GM23248 (cell line): ENCODE results near the gene PRRT4. TPM values are rescaled to one million over a fixed set of nuclear protein-coding genes. Genes with fewer than 3 reads are reported as not detected.

Experiments used
- DNase-seq: peaks from one replicate; pipeline ENCODE4 v3.0.0-alpha.2; 2015
- H2AFZ ChIP-seq: fragments of 200-600 bp; sonication (generic); 2 replicates; pipeline ENCODE4 v1.6.1; 2016; ENCODE audit warnings: antibody characterized with exemption
- H3F3A ChIP-seq: fragments of 200-600 bp; sonication (generic); 2 replicates; pipeline ENCODE4 v1.6.1; 2016; ENCODE audit warnings: mild to moderate bottlenecking, antibody characterized with exemption, mixed run types; ENCODE audit not compliant: insufficient read depth
- H3K27ac ChIP-seq: fragments of 200-600 bp; sonication (generic); 2 replicates; pipeline ENCODE4 v1.5.1; 2016; ENCODE audit warnings: mild to moderate bottlenecking
- H3K27me3 ChIP-seq: fragments of 200-600 bp; sonication (generic); replicated peaks from 2 replicates; pipeline ENCODE4 v1.6.1; 2016; ENCODE audit warnings: mild to moderate bottlenecking; ENCODE audit not compliant: insufficient read depth
- H3K36me3 ChIP-seq: fragments of 200-600 bp; sonication (generic); 2 replicates; pipeline ENCODE4 v1.6.1; 2016; ENCODE audit warnings: low read depth, mild to moderate bottlenecking
- H3K4me1 ChIP-seq: fragments of 200-600 bp; sonication (generic); 2 replicates; pipeline ENCODE4 v1.6.1; 2016; ENCODE audit warnings: mild to moderate bottlenecking; ENCODE audit not compliant: insufficient read depth
- H3K4me2 ChIP-seq: fragments of 200-600 bp; sonication (generic); one replicate; pipeline ENCODE4 v1.6.1; 2016; ENCODE audit warnings: mild to moderate bottlenecking; ENCODE audit not compliant: unreplicated experiment
- H3K4me3 ChIP-seq: fragments of 200-600 bp; sonication (generic); 2 replicates; pipeline ENCODE4 v1.5.1; 2016; ENCODE audit warnings: mild to moderate bottlenecking
- H3K79me2 ChIP-seq: fragments of 200-600 bp; sonication (generic); 2 replicates; pipeline ENCODE4 v1.6.1; 2016; ENCODE audit warnings: mild to moderate bottlenecking; ENCODE audit not compliant: insufficient read depth
- H3K9ac ChIP-seq: fragments of 200-600 bp; sonication (generic); 2 replicates; pipeline ENCODE4 v1.6.1; 2016; ENCODE audit warnings: mild to moderate bottlenecking
- H3K9me2 ChIP-seq: fragments of 200-600 bp; sonication (generic); 2 replicates; pipeline ENCODE4 v1.6.1; 2016; ENCODE audit warnings: mixed run types, mild to moderate bottlenecking, moderate library complexity; ENCODE audit not compliant: insufficient read depth
- H3K9me3 ChIP-seq: fragments of 200-600 bp; sonication (generic); one replicate; pipeline ENCODE4 v1.6.1; 2017; ENCODE audit warnings: low read depth
- H4K20me1 ChIP-seq: fragments of 200-600 bp; sonication (generic); 2 replicates; pipeline ENCODE4 v1.6.0; 2016; ENCODE audit not compliant: insufficient read depth
- EZH2 ChIP-seq: fragments of 200-600 bp; sonication (generic); IDR thresholded peaks from 2 replicates; pipeline ENCODE4 v1.6.1; 2018; ENCODE audit warnings: antibody characterized with exemption, mild to moderate bottlenecking; ENCODE audit not compliant: insufficient read depth, poor library complexity, severe bottlenecking
- EZH2phosphoT487 ChIP-seq: fragments of 200-600 bp; sonication (generic); IDR thresholded peaks from 2 replicates; pipeline ENCODE4 v1.6.1; 2018; ENCODE audit warnings: antibody characterized with exemption, moderate library complexity, mild to moderate bottlenecking, low read depth; ENCODE audit not compliant: insufficient read depth
- WGBS, 2 experiments: methylation state at CpG; one replicate each; pipeline ENCODE4 v1.1.6; 2015 to 2017; ENCODE audit warnings: low lambda C conversion rate in 2 of 2, low coverage in 1 of 2; ENCODE audit errors: missing lambda C conversion rate in 2 of 2; 5-methylcytosine and 5-hydroxymethylcytosine counted together
- in situ Hi-C: fragments of 300-500 bp; cut with MboI; formaldehyde crosslinking; loops from 2 replicates; pipeline ENCODE4 v1.15.0; 2020
- polyA plus RNA-seq: library from polyadenylated mRNA; unstranded; fragments of >200 nt; fragmentation: Nextera tagmentation; extraction: Ambion mirVana; gene quantifications from 2 replicates; pipeline ENCODE4 v1.2.1, GENCODE V29; 2016
- total RNA-seq: library from RNA; depleted of rRNA; stranded (reverse); fragments of >200 nt; shearing (Covaris generic); gene quantifications from 2 replicates; pipeline ENCODE4 v1.2.3, GENCODE V29; 2014

The PRRT4 gene
- total and polyA plus RNA-seq, 2 experiments from 2014 or later, result not detected

GRCh38 chr7:128383776-128384175 is 22.3 kb upstream of the PRRT4 start:
- Histone ChIP-seq H4K20me1 (no peaks in the 10 kb centered on the region), H3K4me1 (no peaks in the 10 kb centered on the region), H3K4me2 (no peak overlapping the region), H3K79me2 (no peaks in the 10 kb centered on the region), H3K4me3 (no peak overlapping the region), H3F3A (no peaks in the 10 kb centered on the region), H3K27ac (no peak overlapping the region), H3K36me3 (no peaks in the 10 kb centered on the region), H3K9me2 (no peaks in the 10 kb centered on the region), H3K9me3 (no peaks in the 10 kb centered on the region), H3K27me3 (no peaks in the 10 kb centered on the region), H2AFZ (no peak overlapping the region), H3K9ac (no peak overlapping the region)
- in situ Hi-C loops, result loop anchor here (5.0 kb wide), 1 partner anchor 36 kb away; no protein-coding TSS in a partner anchor
- no peak for TF ChIP-seq EZH2
- TF ChIP-seq EZH2phosphoT487, result no peak
- peak; percentile 50 for DNase-seq
- WGBS, 2 experiments, result 42 to 43% methylated on average over 3 of the region's 3 CpGs

- in situ Hi-C loops, result loop anchor here (5.0 kb wide), 1 partner anchor 34 kb away; no protein-coding TSS in a partner anchor
- Histone ChIP-seq H3K27ac (no peak overlapping the region), H4K20me1 (no peaks in the 10 kb centered on the region), H3K9ac (no peak overlapping the region), H2AFZ (no peak overlapping the region; the same call in 1 of the 2 replicates), H3K27me3 (0 out of 2 replicates have a peak, but pooled peaks cover 8% of the 10 kb centered on the region), H3K36me3 (no peaks in the 10 kb centered on the region), H3K4me3 (no peak overlapping the region), H3K9me2 (no peaks in the 10 kb centered on the region), H3K9me3 (no peaks in the 10 kb centered on the region), H3K79me2 (no peaks in the 10 kb centered on the region), H3K4me1 (no peaks in the 10 kb centered on the region), H3F3A (no peaks in the 10 kb centered on the region), H3K4me2 (no peak overlapping the region)
- DNase-seq, result peak; percentile 49
- TF ChIP-seq EZH2phosphoT487 (no peak), EZH2 (no peak)
- WGBS, 2 experiments, result 21 to 31% methylated on average over 14 to 19 of the region's 19 CpGs
Observed at GRCh38 chr7:128381161-128381821, 19.8 kb upstream of the PRRT4 start.

GRCh38 chr7:128380483-128381106 is 19.1 kb upstream of the PRRT4 start:
- H3K4me1 ChIP-seq, result no peaks in the 10 kb centered on the region

GRCh38 chr7:128379900-128380479 is 18.5 kb upstream of the PRRT4 start:
- no peaks in the 10 kb centered on the region for H3K9me2 ChIP-seq
- no peaks in the 10 kb centered on the region for H4K20me1 ChIP-seq
- no peak overlapping the region for H3K4me3 ChIP-seq
- no peak overlapping the region for H2AFZ ChIP-seq
- DNase-seq, result no peak
- H3K36me3 ChIP-seq, result no peaks in the 10 kb centered on the region
- H3K4me1 ChIP-seq, result no peaks in the 10 kb centered on the region
- in situ Hi-C loops, result loop anchor here (5.0 kb wide), 1 partner anchor 33 kb away; no protein-coding TSS in a partner anchor
- no peaks in the 10 kb centered on the region for H3K79me2 ChIP-seq
- no peaks in the 10 kb centered on the region for H3K9me3 ChIP-seq
- H3K4me2 ChIP-seq, result no peak overlapping the region
- H3F3A ChIP-seq, result no peaks in the 10 kb centered on the region
- no peak for TF ChIP-seq EZH2
- no peak for TF ChIP-seq EZH2phosphoT487
- WGBS, 2 experiments, result 91 to 98% methylated on average over 6 of the region's 6 CpGs
- H3K9ac ChIP-seq, result no peak overlapping the region
- 0 out of 2 replicates have a peak, but pooled peaks cover 8% of the 10 kb centered on the region for H3K27me3 ChIP-seq
- no peak overlapping the region for H3K27ac ChIP-seq

More at GRCh38 chr7:128380483-128381106, 19.1 kb upstream of the PRRT4 start:
- Histone ChIP-seq H3K4me3 (no peak overlapping the region), H3F3A (no peaks in the 10 kb centered on the region), H3K27me3 (0 out of 2 replicates have a peak, but pooled peaks cover 8% of the 10 kb centered on the region), H3K27ac (no peak overlapping the region), H3K36me3 (no peaks in the 10 kb centered on the region), H3K9me2 (no peaks in the 10 kb centered on the region), H3K79me2 (no peaks in the 10 kb centered on the region), H2AFZ (no peak overlapping the region), H3K9me3 (no peaks in the 10 kb centered on the region), H3K4me2 (no peak overlapping the region), H4K20me1 (no peaks in the 10 kb centered on the region), H3K9ac (no peak overlapping the region)
- DNase-seq, result no peak
- TF ChIP-seq EZH2 (no peak), EZH2phosphoT487 (no peak)
- in situ Hi-C loops, result loop anchor here (5.0 kb wide), 1 partner anchor 33 kb away; no protein-coding TSS in a partner anchor
- 81% methylated on average over 2 to 3 of the region's 3 CpGs for WGBS, 2 experiments
